ENCODE measurements around the gene GRPEL2.

GRPEL2 gene

DNA sequence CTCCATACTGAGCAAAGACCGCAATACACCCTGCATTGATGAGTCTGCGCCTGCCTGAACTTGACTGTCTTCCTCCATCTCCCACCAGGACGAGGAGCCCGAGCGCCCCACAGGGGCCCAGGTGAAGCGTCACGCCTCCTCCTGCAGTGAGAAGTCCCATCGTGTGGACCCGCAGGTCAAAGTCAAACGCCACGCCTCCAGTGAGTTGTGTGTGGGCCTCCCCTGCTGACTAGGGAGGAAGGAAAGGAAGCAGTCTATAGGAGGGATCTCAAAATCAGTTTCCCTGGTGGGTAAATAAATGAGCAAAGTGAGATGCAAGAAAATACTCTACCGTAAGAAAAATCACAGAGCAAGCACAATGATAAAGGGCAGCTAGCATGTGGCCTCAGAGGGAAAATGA lies 22.8 kb upstream of the GRPEL2 start:
- TF ChIP-seq, protein P1, sequence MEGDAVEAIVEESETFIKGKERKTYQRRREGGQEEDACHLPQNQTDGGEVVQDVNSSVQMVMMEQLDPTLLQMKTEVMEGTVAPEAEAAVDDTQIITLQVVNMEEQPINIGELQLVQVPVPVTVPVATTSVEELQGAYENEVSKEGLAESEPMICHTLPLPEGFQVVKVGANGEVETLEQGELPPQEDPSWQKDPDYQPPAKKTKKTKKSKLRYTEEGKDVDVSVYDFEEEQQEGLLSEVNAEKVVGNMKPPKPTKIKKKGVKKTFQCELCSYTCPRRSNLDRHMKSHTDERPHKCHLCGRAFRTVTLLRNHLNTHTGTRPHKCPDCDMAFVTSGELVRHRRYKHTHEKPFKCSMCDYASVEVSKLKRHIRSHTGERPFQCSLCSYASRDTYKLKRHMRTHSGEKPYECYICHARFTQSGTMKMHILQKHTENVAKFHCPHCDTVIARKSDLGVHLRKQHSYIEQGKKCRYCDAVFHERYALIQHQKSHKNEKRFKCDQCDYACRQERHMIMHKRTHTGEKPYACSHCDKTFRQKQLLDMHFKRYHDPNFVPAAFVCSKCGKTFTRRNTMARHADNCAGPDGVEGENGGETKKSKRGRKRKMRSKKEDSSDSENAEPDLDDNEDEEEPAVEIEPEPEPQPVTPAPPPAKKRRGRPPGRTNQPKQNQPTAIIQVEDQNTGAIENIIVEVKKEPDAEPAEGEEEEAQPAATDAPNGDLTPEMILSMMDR (IDR thresholded peaks at IDR 0.05; ENCODE audit: low read depth, low read length, missing control alignments): no peak
- H3K4me3 ChIP-seq (ENCODE audit: low read depth, low read length): no peak overlapping the region
- no peak overlapping the region for H3K27ac ChIP-seq
- H3K27me3 ChIP-seq (replicated peaks): no peaks in the 10 kb centered on the region
- H3K36me3 ChIP-seq (replicated peaks): no peaks in the 10 kb centered on the region
- in situ Hi-C loops (cut with HindIII; ENCODE audit: low pct_ligation_motif_present, low sequenced_read_pairs): no loop called here
- no peak for DNase-seq

- H3K4me3 ChIP-seq (ENCODE audit: low read depth, low read length): no peak overlapping the region
- in situ Hi-C loops (cut with HindIII; ENCODE audit: low pct_ligation_motif_present, low sequenced_read_pairs): no loop called here
- no peak overlapping the region for H3K27ac ChIP-seq
- H3K36me3 ChIP-seq (replicated peaks): no peaks in the 10 kb centered on the region
- DNase-seq: no peak
- no peaks in the 10 kb centered on the region for H3K27me3 ChIP-seq (replicated peaks)
- TF ChIP-seq, protein P1 (IDR thresholded peaks at IDR 0.05; ENCODE audit: low read depth, low read length, missing control alignments): no peak
These were observed 22.1 kb upstream of the GRPEL2 start for GRCh38 chr5:149323210-149323609.

DNA sequence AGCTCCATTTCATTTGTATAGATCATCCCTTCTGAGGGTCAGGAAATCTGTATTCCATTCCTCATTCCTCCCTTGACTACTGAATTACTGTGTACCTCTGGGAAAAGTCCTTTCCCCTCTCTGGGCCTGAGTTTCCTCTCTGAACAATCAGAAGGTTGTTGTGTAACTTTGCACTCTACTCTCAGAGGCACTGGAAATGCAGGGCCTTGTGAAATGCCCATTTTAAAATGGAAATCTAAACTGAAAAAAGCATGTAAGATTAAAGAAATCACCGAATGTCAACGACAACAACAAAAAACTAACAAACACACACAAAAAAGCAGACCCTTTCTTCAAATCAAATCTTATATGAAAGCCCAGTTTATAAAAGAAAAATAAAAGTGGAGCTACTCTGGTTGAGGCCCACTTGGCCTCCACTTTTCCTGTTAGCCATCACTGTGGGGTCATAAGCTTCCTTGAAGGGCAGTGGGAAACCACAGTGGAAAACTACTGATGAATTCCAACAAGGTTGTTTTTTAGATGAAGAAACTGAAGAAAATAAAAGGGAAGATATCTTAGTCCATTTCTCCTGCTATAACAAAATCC lies 21.6 kb upstream of the GRPEL2 start:
- no peak for DNase-seq
- no peaks in the 10 kb centered on the region for H3K27me3 ChIP-seq (replicated peaks)
- TF ChIP-seq, protein P1 (IDR thresholded peaks at IDR 0.05; ENCODE audit: low read depth, low read length, missing control alignments): no peak
- H3K27ac ChIP-seq: no peak overlapping the region
- in situ Hi-C loops (cut with HindIII; ENCODE audit: low pct_ligation_motif_present, low sequenced_read_pairs): no loop called here
- H3K4me3 ChIP-seq (ENCODE audit: low read depth, low read length): no peak overlapping the region
- no peaks in the 10 kb centered on the region for H3K36me3 ChIP-seq (replicated peaks)

- Histone ChIP-seq H3K27ac (no peak overlapping the region), H3K36me3 (replicated peaks) (no peaks in the 10 kb centered on the region)
- TF ChIP-seq, protein P1 (IDR thresholded peaks at IDR 0.05; ENCODE audit: low read depth, low read length, missing control alignments): no peak
These were observed 20.7 kb upstream of the GRPEL2 start for GRCh38 chr5:149324641-149325040.

GRCh38 chr5:149325166-149325735 lies 20.0 kb upstream of the GRPEL2 start:
- no peaks in the 10 kb centered on the region for H3K36me3 ChIP-seq (replicated peaks)
- in situ Hi-C loops (cut with HindIII; ENCODE audit: low pct_ligation_motif_present, low sequenced_read_pairs): no loop called here
- H3K27ac ChIP-seq: no peak overlapping the region
- no peaks in the 10 kb centered on the region for H3K27me3 ChIP-seq (replicated peaks)
- DNase-seq: no peak
- no peak overlapping the region for H3K4me3 ChIP-seq (ENCODE audit: low read depth, low read length)
- TF ChIP-seq, protein P1 (IDR thresholded peaks at IDR 0.05; ENCODE audit: low read depth, low read length, missing control alignments): no peak

More at GRCh38 chr5:149324641-149325040, 20.7 kb upstream of the GRPEL2 start:
- no peak overlapping the region for H3K4me3 ChIP-seq (ENCODE audit: low read depth, low read length)
- DNase-seq: no peak
- in situ Hi-C loops (cut with HindIII; ENCODE audit: low pct_ligation_motif_present, low sequenced_read_pairs): no loop called here
- no peaks in the 10 kb centered on the region for H3K27me3 ChIP-seq (replicated peaks)

- TF ChIP-seq, protein P1 (IDR thresholded peaks at IDR 0.05; ENCODE audit: low read depth, low read length, missing control alignments): no peak
- H3K27ac ChIP-seq: no peak overlapping the region
- no peak overlapping the region for H3K4me3 ChIP-seq (ENCODE audit: low read depth, low read length)
- no peak for DNase-seq
- H3K27me3 ChIP-seq (replicated peaks): no peaks in the 10 kb centered on the region
- in situ Hi-C loops (cut with HindIII; ENCODE audit: low pct_ligation_motif_present, low sequenced_read_pairs): no loop called here
- no peaks in the 10 kb centered on the region for H3K36me3 ChIP-seq (replicated peaks)
These were observed 19.4 kb upstream of the GRPEL2 start for GRCh38 chr5:149325894-149326293.

Data from brain microvascular endothelial cell (primary cell).